WTC11 (cell line): ENCODE data around the gene OGFR. TPM values are rescaled to one million over a fixed set of nuclear protein-coding genes. Genes with fewer than 3 reads are reported as not detected.

Source experiments
- ATAC-seq: fragments of 200-7000 bp; cut with Tn5 transposase; 2 replicates; pipeline ENCODE4 v1.10.0; 2021; ENCODE audit warnings: mild to moderate bottlenecking, moderate library complexity
- CTCF ChIA-PET: fragments of 300-600 bp; sonication (Branson Sonifier 250); formaldehyde crosslinking; loops from one replicate; lab custom pipeline; 2021; ENCODE audit warnings: antibody characterized with exemption; lab: Charles Lee
- POLR2A ChIA-PET: fragments of 350-600 bp; sonication (Branson Sonifier 250); formaldehyde crosslinking; loops from one replicate; lab custom pipeline; 2021; ENCODE audit warnings: antibody characterized with exemption; lab: Charles Lee
- DNase-seq: peaks from one replicate; pipeline ENCODE4 v3.0.0; 2021; ENCODE audit warnings: low spot score
- H3K27ac Mint-ChIP-seq: 2 replicates; pipeline ENCODE4 v1.8.0; 2021; ENCODE audit warnings: mixed read lengths
- H3K27me3 Mint-ChIP-seq: 2 replicates; pipeline ENCODE4 v1.8.0; 2021; ENCODE audit warnings: low read depth, mild to moderate bottlenecking, moderate library complexity, mixed read lengths
- H3K36me3 Mint-ChIP-seq: 2 replicates; pipeline ENCODE4 v1.8.0; 2021; ENCODE audit warnings: mixed read lengths
- H3K4me1 Mint-ChIP-seq: 2 replicates; pipeline ENCODE4 v1.8.0; 2022; ENCODE audit warnings: mixed read lengths
- H3K4me3 Mint-ChIP-seq: 2 replicates; pipeline ENCODE4 v1.8.0; 2021; ENCODE audit warnings: mild to moderate bottlenecking, moderate library complexity, mixed read lengths
- H3K9me3 Mint-ChIP-seq: 2 replicates; pipeline ENCODE4 v1.8.0; 2021; ENCODE audit warnings: mixed read lengths
- CREB1 ChIP-seq: sonication (generic); formaldehyde crosslinking; IDR thresholded peaks from 2 replicates; pipeline ENCODE4 v1.8.0; 2023; ENCODE audit warnings: mild to moderate bottlenecking, missing genetic modification reagents
- E2F1 ChIP-seq: sonication (generic); formaldehyde crosslinking; IDR thresholded peaks from 2 replicates; pipeline ENCODE4 v1.8.0; 2022; ENCODE audit warnings: mild to moderate bottlenecking, missing genetic modification reagents
- ESRRA ChIP-seq: sonication (generic); formaldehyde crosslinking; IDR thresholded peaks from 2 replicates; pipeline ENCODE4 v1.8.1; 2022; ENCODE audit warnings: mild to moderate bottlenecking, missing genetic modification reagents, borderline replicate concordance
- FOXP1 ChIP-seq: sonication (generic); formaldehyde crosslinking; IDR thresholded peaks from 2 replicates; pipeline ENCODE4 v1.8.0; 2022; ENCODE audit warnings: missing genetic modification reagents, mild to moderate bottlenecking, moderate library complexity, borderline replicate concordance
- IRF2 ChIP-seq: sonication (generic); formaldehyde crosslinking; IDR thresholded peaks from 2 replicates; pipeline ENCODE4 v1.8.0; 2022; ENCODE audit warnings: low read depth, missing genetic modification reagents, borderline replicate concordance
- MXD4 ChIP-seq: fragments of 250-450 bp; sonication (Bioruptor Pico); IDR thresholded peaks from 2 replicates; pipeline ENCODE4 v1.8.0; 2021; ENCODE audit warnings: mild to moderate bottlenecking, moderate library complexity, borderline replicate concordance
- NR1H2 ChIP-seq: sonication (generic); formaldehyde crosslinking; IDR thresholded peaks from 2 replicates; pipeline ENCODE4 v1.9.0; 2021; ENCODE audit warnings: mild to moderate bottlenecking, moderate library complexity, missing genetic modification reagents
- NR3C1 ChIP-seq: sonication (generic); formaldehyde crosslinking; conservative IDR thresholded peaks from 2 replicates; pipeline ENCODE4 v1.8.1; 2023; ENCODE audit warnings: low read depth, mild to moderate bottlenecking, missing genetic modification reagents
- PREB ChIP-seq: sonication (generic); formaldehyde crosslinking; IDR thresholded peaks from 2 replicates; pipeline ENCODE4 v1.8.1; 2022; ENCODE audit warnings: mild to moderate bottlenecking, missing genetic modification reagents, moderate library complexity, borderline replicate concordance
- PRRX2 ChIP-seq: fragments of 250-450 bp; sonication (Bioruptor Pico); IDR thresholded peaks from 2 replicates; pipeline ENCODE4 v1.8.0; 2021; ENCODE audit warnings: mild to moderate bottlenecking
- SOX15 ChIP-seq: fragments of 250-450 bp; sonication (Bioruptor Pico); IDR thresholded peaks from 2 replicates; pipeline ENCODE4 v1.9.0; 2021; ENCODE audit warnings: mild to moderate bottlenecking
- TEAD1 ChIP-seq: sonication (generic); formaldehyde crosslinking; IDR thresholded peaks from 2 replicates; pipeline ENCODE4 v1.8.0; 2022; ENCODE audit warnings: mild to moderate bottlenecking, missing genetic modification reagents
- ZBTB21 ChIP-seq: sonication (generic); formaldehyde crosslinking; IDR thresholded peaks from 2 replicates; pipeline ENCODE4 v1.8.1; 2023; ENCODE audit warnings: mild to moderate bottlenecking, missing genetic modification reagents, borderline replicate concordance
- ZNF232 ChIP-seq: sonication (generic); formaldehyde crosslinking; IDR thresholded peaks from 2 replicates; pipeline ENCODE4 v1.8.0; 2022; ENCODE audit warnings: mild to moderate bottlenecking, missing genetic modification reagents
- ZNF423 ChIP-seq: fragments of 250-450 bp; sonication (Bioruptor Pico); IDR thresholded peaks from 2 replicates; pipeline ENCODE4 v2.1.2; 2022; ENCODE audit warnings: mild to moderate bottlenecking, moderate library complexity
- ZNF425 ChIP-seq: fragments of 250-450 bp; sonication (Bioruptor Pico); conservative IDR thresholded peaks from 2 replicates; pipeline ENCODE4 v1.9.0; 2021; ENCODE audit warnings: mild to moderate bottlenecking
- ZNF671 ChIP-seq: fragments of 250-450 bp; sonication (Bioruptor Pico); IDR thresholded peaks from 2 replicates; pipeline ENCODE4 v1.8.0; 2021; ENCODE audit warnings: mild to moderate bottlenecking
- ZSCAN18 ChIP-seq: fragments of 250-450 bp; sonication (Bioruptor Pico); IDR thresholded peaks from 2 replicates; pipeline ENCODE4 v2.1.2; 2022; ENCODE audit warnings: mild to moderate bottlenecking, moderate library complexity
- total RNA-seq: library from RNA; stranded (reverse); gene quantifications from 3 replicates; pipeline ENCODE4 v1.2.3, GENCODE V29; 2021
- TF ChIP-seq, protein P1 (sequence below): sonication (generic); formaldehyde crosslinking; IDR thresholded peaks from 2 replicates; pipeline ENCODE4 v1.8.1; 2023; ENCODE audit warnings: mild to moderate bottlenecking, missing genetic modification reagents
- TF ChIP-seq, protein P2 (sequence below): sonication (generic); formaldehyde crosslinking; IDR thresholded peaks from 2 replicates; pipeline ENCODE4 v1.8.0; 2022; ENCODE audit warnings: mild to moderate bottlenecking, missing genetic modification reagents
- TF ChIP-seq, protein P3 (sequence below): sonication (generic); formaldehyde crosslinking; IDR thresholded peaks from 2 replicates; pipeline ENCODE4 v1.8.1; 2022; ENCODE audit warnings: low read depth, mild to moderate bottlenecking, moderate library complexity, missing genetic modification reagents, borderline replicate concordance
- TF ChIP-seq, protein P4 (sequence below): fragments of 250-450 bp; sonication (Bioruptor Pico); IDR thresholded peaks from 2 replicates; pipeline ENCODE4 v1.8.0; 2021; ENCODE audit warnings: mild to moderate bottlenecking

The OGFR gene
- total RNA-seq, 1 experiment from 2014 or later, result 43.3 TPM

DNA sequence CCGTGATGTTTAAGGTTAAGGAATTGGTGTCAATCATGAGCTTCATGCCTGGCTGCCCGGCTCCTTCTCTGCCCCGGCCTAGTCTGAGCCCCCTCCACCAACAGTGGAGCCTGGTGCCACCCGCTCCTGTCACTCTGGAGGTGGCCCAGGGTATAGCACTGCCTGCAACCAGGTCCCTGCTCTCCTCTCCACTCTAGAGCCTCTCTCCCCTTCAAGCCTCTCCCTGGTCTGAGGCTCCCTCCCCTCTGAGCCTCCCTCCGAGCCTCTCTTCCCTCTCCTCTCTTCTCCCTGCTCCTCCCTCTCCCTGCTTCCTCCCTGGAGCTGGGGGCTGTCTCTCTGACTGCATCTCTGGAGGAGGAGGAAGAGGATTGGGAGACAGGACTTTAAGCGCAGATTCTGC lies 39.6 kb upstream of the OGFR start (continued):
- TF ChIP-seq FOXP1 (no peak), NR3C1 (no peak), ESRRA (CRISPR knock-in tag) (no peak), E2F1 (no peak)
- TF ChIP-seq, protein P1, sequence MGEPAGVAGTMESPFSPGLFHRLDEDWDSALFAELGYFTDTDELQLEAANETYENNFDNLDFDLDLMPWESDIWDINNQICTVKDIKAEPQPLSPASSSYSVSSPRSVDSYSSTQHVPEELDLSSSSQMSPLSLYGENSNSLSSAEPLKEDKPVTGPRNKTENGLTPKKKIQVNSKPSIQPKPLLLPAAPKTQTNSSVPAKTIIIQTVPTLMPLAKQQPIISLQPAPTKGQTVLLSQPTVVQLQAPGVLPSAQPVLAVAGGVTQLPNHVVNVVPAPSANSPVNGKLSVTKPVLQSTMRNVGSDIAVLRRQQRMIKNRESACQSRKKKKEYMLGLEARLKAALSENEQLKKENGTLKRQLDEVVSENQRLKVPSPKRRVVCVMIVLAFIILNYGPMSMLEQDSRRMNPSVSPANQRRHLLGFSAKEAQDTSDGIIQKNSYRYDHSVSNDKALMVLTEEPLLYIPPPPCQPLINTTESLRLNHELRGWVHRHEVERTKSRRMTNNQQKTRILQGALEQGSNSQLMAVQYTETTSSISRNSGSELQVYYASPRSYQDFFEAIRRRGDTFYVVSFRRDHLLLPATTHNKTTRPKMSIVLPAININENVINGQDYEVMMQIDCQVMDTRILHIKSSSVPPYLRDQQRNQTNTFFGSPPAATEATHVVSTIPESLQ, result no peak
- TF ChIP-seq, protein P2, sequence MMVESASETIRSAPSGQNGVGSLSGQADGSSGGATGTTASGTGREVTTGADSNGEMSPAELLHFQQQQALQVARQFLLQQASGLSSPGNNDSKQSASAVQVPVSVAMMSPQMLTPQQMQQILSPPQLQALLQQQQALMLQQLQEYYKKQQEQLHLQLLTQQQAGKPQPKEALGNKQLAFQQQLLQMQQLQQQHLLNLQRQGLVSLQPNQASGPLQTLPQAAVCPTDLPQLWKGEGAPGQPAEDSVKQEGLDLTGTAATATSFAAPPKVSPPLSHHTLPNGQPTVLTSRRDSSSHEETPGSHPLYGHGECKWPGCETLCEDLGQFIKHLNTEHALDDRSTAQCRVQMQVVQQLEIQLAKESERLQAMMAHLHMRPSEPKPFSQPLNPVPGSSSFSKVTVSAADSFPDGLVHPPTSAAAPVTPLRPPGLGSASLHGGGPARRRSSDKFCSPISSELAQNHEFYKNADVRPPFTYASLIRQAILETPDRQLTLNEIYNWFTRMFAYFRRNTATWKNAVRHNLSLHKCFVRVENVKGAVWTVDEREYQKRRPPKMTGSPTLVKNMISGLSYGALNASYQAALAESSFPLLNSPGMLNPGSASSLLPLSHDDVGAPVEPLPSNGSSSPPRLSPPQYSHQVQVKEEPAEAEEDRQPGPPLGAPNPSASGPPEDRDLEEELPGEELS (CRISPR knock-in tag), result no peak

- no peaks in the 10 kb centered on the region for H3K9me3 Mint-ChIP-seq
- TF ChIP-seq, protein P3, sequence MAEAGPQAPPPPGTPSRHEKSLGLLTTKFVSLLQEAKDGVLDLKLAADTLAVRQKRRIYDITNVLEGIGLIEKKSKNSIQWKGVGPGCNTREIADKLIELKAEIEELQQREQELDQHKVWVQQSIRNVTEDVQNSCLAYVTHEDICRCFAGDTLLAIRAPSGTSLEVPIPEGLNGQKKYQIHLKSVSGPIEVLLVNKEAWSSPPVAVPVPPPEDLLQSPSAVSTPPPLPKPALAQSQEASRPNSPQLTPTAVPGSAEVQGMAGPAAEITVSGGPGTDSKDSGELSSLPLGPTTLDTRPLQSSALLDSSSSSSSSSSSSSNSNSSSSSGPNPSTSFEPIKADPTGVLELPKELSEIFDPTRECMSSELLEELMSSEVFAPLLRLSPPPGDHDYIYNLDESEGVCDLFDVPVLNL (CRISPR knock-in tag), result no peak
- no peak for TF ChIP-seq ZNF423 (CRISPR knock-in tag)
- TF ChIP-seq MXD4, result no peak
- TF ChIP-seq IRF2, result no peak
- no peak for TF ChIP-seq ZBTB21 (CRISPR knock-in tag)
- TF ChIP-seq NR1H2 (CRISPR knock-in tag), result no peak
- no peak for TF ChIP-seq ZNF671 (CRISPR knock-in tag)
- TF ChIP-seq, all 79 proteins: peak for 0
- H3K27ac Mint-ChIP-seq, result no peak overlapping the region
- ChIA-PET POLR2A (no interaction called here), CTCF (interaction anchor here (1.0 to 2.0 kb wide), 4 partner anchors 17 to 149 kb away, joined by 3 to 6 read pairs (median 4); no protein-coding TSS in a partner anchor)
- H3K4me1 Mint-ChIP-seq, result 0 out of 2 replicates have a peak, but pooled peaks cover 2% of the 10 kb centered on the region
- ATAC-seq, result no peak
- H3K4me3 Mint-ChIP-seq, result no peak overlapping the region
- no peaks in the 10 kb centered on the region for H3K27me3 Mint-ChIP-seq
- no peak for DNase-seq
- H3K36me3 Mint-ChIP-seq, result no peaks in the 10 kb centered on the region
Measured at GRCh38 chr20:62765432-62766070, 39.1 kb upstream of the OGFR start.

DNA sequence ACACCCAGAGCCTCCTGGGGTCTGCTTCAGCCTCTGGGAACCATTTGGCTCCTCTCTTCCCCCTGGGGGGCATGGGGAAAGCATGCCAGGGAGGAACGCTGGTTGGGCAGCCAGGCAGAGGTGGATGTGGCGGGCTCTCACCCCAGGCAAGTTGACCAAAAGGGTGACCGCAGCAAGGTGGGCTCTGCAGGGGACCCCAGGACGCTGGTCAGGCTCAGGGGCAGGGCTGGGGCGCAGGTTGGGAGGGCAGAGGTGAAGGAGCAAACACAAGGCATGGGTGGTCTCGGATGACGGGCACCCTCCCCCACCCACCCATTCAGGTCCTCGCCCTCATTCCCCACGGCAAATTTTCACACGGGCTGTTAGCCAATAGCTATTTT lies 38.6 kb upstream of the OGFR start:
- H3K9me3 Mint-ChIP-seq, result no peaks in the 10 kb centered on the region
- H3K4me1 Mint-ChIP-seq, result 0 out of 2 replicates have a peak, but pooled peaks cover 2% of the 10 kb centered on the region
- H3K36me3 Mint-ChIP-seq, result no peaks in the 10 kb centered on the region
- no peak overlapping the region for H3K27ac Mint-ChIP-seq
- ChIA-PET CTCF (interaction anchor here (1.0 to 2.0 kb wide), 4 partner anchors 16 to 149 kb away, joined by 3 to 6 read pairs (median 4); no protein-coding TSS in a partner anchor), POLR2A (no interaction called here)
- ATAC-seq (no peak), DNase-seq (no peak)
- no peak overlapping the region for H3K4me3 Mint-ChIP-seq
- H3K27me3 Mint-ChIP-seq, result no peaks in the 10 kb centered on the region
- TF ChIP-seq ZNF425 (no peak), SOX15 (no peak), PRRX2 (CRISPR knock-in tag) (no peak), NR1H2 (CRISPR knock-in tag) (no peak), TEAD1 (CRISPR knock-in tag) (no peak), ZSCAN18 (no peak), PREB (CRISPR knock-in tag) (no peak), ZNF232 (CRISPR knock-in tag) (no peak), CREB1 (CRISPR knock-in tag) (no peak)
- TF ChIP-seq, protein P4, sequence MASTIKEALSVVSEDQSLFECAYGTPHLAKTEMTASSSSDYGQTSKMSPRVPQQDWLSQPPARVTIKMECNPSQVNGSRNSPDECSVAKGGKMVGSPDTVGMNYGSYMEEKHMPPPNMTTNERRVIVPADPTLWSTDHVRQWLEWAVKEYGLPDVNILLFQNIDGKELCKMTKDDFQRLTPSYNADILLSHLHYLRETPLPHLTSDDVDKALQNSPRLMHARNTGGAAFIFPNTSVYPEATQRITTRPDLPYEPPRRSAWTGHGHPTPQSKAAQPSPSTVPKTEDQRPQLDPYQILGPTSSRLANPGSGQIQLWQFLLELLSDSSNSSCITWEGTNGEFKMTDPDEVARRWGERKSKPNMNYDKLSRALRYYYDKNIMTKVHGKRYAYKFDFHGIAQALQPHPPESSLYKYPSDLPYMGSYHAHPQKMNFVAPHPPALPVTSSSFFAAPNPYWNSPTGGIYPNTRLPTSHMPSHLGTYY, result no peak
